ENCODE results near the gene NPFFR2. TPM values are rescaled to one million over a fixed set of nuclear protein-coding genes. Genes with fewer than 3 reads are reported as not detected.

Gene NPFFR2
- total and polyA plus RNA-seq, 2 experiments from 2014 or later = 0.28 to 2.9 TPM

GRCh38 chr4:72194046-72194445 lies 162.2 kb downstream of the NPFFR2 start:
- Mint-ChIP-seq H3K27me3 (ENCODE audit: insufficient read depth, low read depth, poor library complexity) (peaks cover 3% of the 10 kb centered on the region), H3K9me3 (peaks cover 13% of the 10 kb centered on the region; the same call in 2 of the 3 replicates), H3K4me3 (no peak overlapping the region), H3K27ac (no peak overlapping the region), H3K36me3 (ENCODE audit: low read depth) (peaks cover 10% of the 10 kb centered on the region), H3K4me1 (no peaks in the 10 kb centered on the region)
- H3K4me3 ChIP-seq = no peak overlapping the region
- no peak for TF ChIP-seq ZNF114 (CRISPR knock-in tag; IDR thresholded peaks at IDR 0.05)
- no peak for TF ChIP-seq EZH2 (IDR thresholded peaks at IDR 0.05; ENCODE audit: low read depth, unreplicated experiment)
- no peak for TF ChIP-seq ZNF462 (CRISPR knock-in tag; IDR thresholded peaks at IDR 0.05)
- TF ChIP-seq JUNB (IDR thresholded peaks at IDR 0.05; ENCODE audit: unreplicated experiment) = no peak
- no peak for TF ChIP-seq ETS1 (IDR thresholded peaks at IDR 0.05)
- no peak for TF ChIP-seq ZNF331 (CRISPR knock-in tag; IDR thresholded peaks at IDR 0.05; ENCODE audit: low read depth)
- no peak for TF ChIP-seq NANOG (IDR thresholded peaks at IDR 0.05; ENCODE audit: borderline replicate concordance)
- no peak for TF ChIP-seq STAT1 (IDR thresholded peaks at IDR 0.05; ENCODE audit: unreplicated experiment)
- no peak for TF ChIP-seq EZH2phosphoT487 (IDR thresholded peaks at IDR 0.05; ENCODE audit: unreplicated experiment)
- no peak for TF ChIP-seq CREB1 (CRISPR knock-in tag; IDR thresholded peaks at IDR 0.05; ENCODE audit: low read depth)
- no peak for TF ChIP-seq POLR2AphosphoS5 (IDR thresholded peaks at IDR 0.05; ENCODE audit: low read depth)
- no peak overlapping the region for H3K4me2 ChIP-seq
- H3K79me2 ChIP-seq (replicated peaks; ENCODE audit: insufficient read depth) = no peaks in the 10 kb centered on the region
- no peaks in the 10 kb centered on the region for H4K20me1 ChIP-seq (replicated peaks; ENCODE audit: insufficient read depth)
- H3K36me3 ChIP-seq (ENCODE audit: insufficient read depth) = no peaks in the 10 kb centered on the region
- DNase-seq (ENCODE audit: low spot score) = no peak
- ATAC-seq = no peak
- no peaks in the 10 kb centered on the region for H3F3A ChIP-seq (replicated peaks; ENCODE audit: low read depth)
- no peaks in the 10 kb centered on the region for H3K27me3 ChIP-seq (ENCODE audit: insufficient read depth)
- H3K9me2 ChIP-seq (ENCODE audit: insufficient read depth) = peaks cover 26% of the 10 kb centered on the region
- no peak overlapping the region for H2AFZ ChIP-seq
- H3K27ac ChIP-seq (ENCODE audit: low read depth) = no peak overlapping the region
- H3K4me1 ChIP-seq (ENCODE audit: insufficient read depth) = no peaks in the 10 kb centered on the region

Measured in GM23338 (cell line).